ENCODE measurements around the gene YPEL1.

DNA sequence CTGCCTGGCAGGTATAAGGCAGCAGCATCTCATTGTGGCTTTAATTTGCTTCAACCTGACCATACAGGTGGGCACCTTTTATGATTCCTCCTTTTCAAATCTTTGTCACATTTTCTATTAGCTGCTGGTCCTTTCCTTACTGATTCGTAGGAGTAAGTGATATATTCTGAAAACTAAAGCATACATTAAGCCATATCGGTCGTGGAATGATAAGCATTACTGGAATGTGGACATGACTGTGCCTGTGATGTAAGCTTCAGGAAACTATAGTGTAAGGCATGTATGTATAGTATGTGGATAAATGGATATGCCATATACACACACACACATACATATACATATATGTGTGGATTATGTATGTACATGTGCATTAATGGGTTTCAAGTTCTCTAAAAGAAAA lies 20.8 kb downstream of the YPEL1 start:
- TF ChIP-seq, protein P1, sequence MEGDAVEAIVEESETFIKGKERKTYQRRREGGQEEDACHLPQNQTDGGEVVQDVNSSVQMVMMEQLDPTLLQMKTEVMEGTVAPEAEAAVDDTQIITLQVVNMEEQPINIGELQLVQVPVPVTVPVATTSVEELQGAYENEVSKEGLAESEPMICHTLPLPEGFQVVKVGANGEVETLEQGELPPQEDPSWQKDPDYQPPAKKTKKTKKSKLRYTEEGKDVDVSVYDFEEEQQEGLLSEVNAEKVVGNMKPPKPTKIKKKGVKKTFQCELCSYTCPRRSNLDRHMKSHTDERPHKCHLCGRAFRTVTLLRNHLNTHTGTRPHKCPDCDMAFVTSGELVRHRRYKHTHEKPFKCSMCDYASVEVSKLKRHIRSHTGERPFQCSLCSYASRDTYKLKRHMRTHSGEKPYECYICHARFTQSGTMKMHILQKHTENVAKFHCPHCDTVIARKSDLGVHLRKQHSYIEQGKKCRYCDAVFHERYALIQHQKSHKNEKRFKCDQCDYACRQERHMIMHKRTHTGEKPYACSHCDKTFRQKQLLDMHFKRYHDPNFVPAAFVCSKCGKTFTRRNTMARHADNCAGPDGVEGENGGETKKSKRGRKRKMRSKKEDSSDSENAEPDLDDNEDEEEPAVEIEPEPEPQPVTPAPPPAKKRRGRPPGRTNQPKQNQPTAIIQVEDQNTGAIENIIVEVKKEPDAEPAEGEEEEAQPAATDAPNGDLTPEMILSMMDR (IDR thresholded peaks at IDR 0.05) = no peak
- no peak for TF ChIP-seq POLR2A (IDR thresholded peaks at IDR 0.05)

Measured in body of pancreas (tissue), 4 donors.